ENCODE data around the gene IGSF21. TPM values are rescaled to one million over a fixed set of nuclear protein-coding genes. Genes with fewer than 3 reads are reported as not detected.
A peak's percentile ranks its signal among the peaks of the same experiment; 100 is the strongest.

The IGSF21 gene
- total RNA-seq, 1 donor from 2014 or later, result not detected

GRCh38 chr1:18178111-18178510 is 70.5 kb downstream of the IGSF21 start:
- Histone ChIP-seq H3K4me3 (ENCODE audit: low read depth, low read length) (no peak overlapping the region), H3K36me3 (ENCODE audit: control insufficient read depth, insufficient read depth, low read length) (no peaks in the 10 kb centered on the region), H3K27me3 (ENCODE audit: control insufficient read depth, insufficient read depth, low read length) (peaks cover 2% of the 10 kb centered on the region)
- TF ChIP-seq, protein P1, sequence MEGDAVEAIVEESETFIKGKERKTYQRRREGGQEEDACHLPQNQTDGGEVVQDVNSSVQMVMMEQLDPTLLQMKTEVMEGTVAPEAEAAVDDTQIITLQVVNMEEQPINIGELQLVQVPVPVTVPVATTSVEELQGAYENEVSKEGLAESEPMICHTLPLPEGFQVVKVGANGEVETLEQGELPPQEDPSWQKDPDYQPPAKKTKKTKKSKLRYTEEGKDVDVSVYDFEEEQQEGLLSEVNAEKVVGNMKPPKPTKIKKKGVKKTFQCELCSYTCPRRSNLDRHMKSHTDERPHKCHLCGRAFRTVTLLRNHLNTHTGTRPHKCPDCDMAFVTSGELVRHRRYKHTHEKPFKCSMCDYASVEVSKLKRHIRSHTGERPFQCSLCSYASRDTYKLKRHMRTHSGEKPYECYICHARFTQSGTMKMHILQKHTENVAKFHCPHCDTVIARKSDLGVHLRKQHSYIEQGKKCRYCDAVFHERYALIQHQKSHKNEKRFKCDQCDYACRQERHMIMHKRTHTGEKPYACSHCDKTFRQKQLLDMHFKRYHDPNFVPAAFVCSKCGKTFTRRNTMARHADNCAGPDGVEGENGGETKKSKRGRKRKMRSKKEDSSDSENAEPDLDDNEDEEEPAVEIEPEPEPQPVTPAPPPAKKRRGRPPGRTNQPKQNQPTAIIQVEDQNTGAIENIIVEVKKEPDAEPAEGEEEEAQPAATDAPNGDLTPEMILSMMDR (IDR thresholded peaks at IDR 0.05; ENCODE audit: insufficient read depth, low read length, severe bottlenecking), result no peak
- no peak for FAIRE-seq
- DNase-seq (ENCODE audit: low read depth), result no peak

GRCh38 chr1:18179009-18179408 is 71.4 kb downstream of the IGSF21 start:
- no peaks in the 10 kb centered on the region for H3K36me3 ChIP-seq (ENCODE audit: control insufficient read depth, insufficient read depth, low read length)
- H3K4me3 ChIP-seq (ENCODE audit: low read depth, low read length), result no peak overlapping the region
- H3K27me3 ChIP-seq (ENCODE audit: control insufficient read depth, insufficient read depth, low read length), result peaks cover 2% of the 10 kb centered on the region
- FAIRE-seq, result no peak
- DNase-seq (ENCODE audit: low read depth), result no peak
- TF ChIP-seq, protein P1 (IDR thresholded peaks at IDR 0.05; ENCODE audit: insufficient read depth, low read length, severe bottlenecking), result no peak

DNA sequence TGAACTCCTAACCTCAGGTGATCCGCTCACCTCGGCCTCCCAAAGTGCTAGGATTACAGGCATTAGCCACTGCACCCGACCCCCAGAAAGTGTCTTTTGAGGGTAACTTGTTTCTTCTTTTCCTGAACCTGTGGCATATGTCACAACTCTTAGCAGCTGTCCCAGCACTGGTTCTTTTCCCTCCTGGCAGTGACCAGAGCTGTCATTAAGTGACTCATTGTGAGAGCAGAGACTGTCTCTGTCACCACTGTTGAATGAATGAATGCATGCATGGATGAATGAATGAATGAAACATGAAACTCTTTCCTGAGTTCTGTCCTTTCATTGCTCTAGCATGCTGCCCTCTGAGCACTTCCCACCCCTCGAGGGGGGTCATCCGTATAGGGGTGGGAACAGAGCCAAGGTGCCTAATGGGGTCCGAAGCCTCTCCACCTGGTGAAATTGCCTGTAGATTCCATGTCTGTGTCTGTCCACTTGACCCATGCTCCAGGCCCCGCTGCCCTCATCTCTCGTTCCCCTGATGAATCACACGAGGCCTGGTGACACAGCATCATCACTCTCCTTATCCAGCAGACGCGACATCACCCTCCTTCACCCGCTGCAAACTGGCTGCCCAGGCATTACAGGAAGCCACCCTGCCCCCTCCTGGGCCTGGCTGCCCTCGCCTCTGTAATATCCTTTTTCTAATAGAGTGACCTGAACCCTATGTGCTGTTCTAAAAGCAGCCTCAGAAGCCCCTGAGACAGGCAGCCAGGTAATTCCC is 75.0 kb downstream of the IGSF21 start:
- no peak overlapping the region for H3K4me3 ChIP-seq (ENCODE audit: low read depth, low read length)
- H3K27me3 ChIP-seq (ENCODE audit: control insufficient read depth, insufficient read depth, low read length), result peaks cover 2% of the 10 kb centered on the region
- TF ChIP-seq, protein P1 (IDR thresholded peaks at IDR 0.05; ENCODE audit: insufficient read depth, low read length, severe bottlenecking), result no peak
- no peaks in the 10 kb centered on the region for H3K36me3 ChIP-seq (ENCODE audit: control insufficient read depth, insufficient read depth, low read length)
- FAIRE-seq (no peak), DNase-seq (ENCODE audit: low read depth) (peak; percentile 30)

DNA sequence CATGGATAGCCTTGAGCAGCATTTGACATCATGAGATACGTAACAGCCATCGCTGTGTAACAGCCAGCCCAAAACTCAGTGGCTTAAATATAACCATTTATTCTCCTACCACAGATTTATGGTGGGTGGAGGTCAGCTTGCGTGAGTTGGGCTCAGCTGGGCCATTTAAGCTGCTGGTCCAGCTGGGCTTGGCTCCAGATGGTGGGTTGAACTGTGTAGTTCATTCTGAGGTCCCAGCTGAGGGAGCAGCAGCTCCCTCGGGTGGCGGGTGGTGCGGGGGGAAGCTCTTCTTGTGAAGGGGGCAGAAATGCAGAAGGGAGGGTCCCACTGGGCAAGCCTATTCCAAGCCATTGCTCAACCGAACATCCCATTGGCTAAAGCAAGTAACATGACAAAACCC is 75.9 kb downstream of the IGSF21 start:
- TF ChIP-seq, protein P1 (IDR thresholded peaks at IDR 0.05; ENCODE audit: insufficient read depth, low read length, severe bottlenecking), result no peak
- DNase-seq (ENCODE audit: low read depth), result no peak
- no peak overlapping the region for H3K4me3 ChIP-seq (ENCODE audit: low read depth, low read length)
- no peak for FAIRE-seq
- no peaks in the 10 kb centered on the region for H3K27me3 ChIP-seq (ENCODE audit: control insufficient read depth, insufficient read depth, low read length)
- H3K36me3 ChIP-seq (ENCODE audit: control insufficient read depth, insufficient read depth, low read length), result no peaks in the 10 kb centered on the region

- no peak overlapping the region for H3K4me3 ChIP-seq (ENCODE audit: low read depth, low read length)
- no peak for FAIRE-seq
- TF ChIP-seq, protein P1 (IDR thresholded peaks at IDR 0.05; ENCODE audit: insufficient read depth, low read length, severe bottlenecking), result no peak
- no peaks in the 10 kb centered on the region for H3K27me3 ChIP-seq (ENCODE audit: control insufficient read depth, insufficient read depth, low read length)
- H3K36me3 ChIP-seq (ENCODE audit: control insufficient read depth, insufficient read depth, low read length), result no peaks in the 10 kb centered on the region
- DNase-seq (ENCODE audit: low read depth), result no peak
Measured at GRCh38 chr1:18187054-18187453, 79.5 kb downstream of the IGSF21 start.
